OCI-LY1 (cell line): ENCODE results near the gene ACER3.

ENCODE experiments used
- H2AFZ ChIP-seq: fragments of 200-600 bp; sonication (generic), shearing (Covaris generic); 2 replicates; pipeline ENCODE4 v1.6.0; 2014; ENCODE audit warnings: antibody characterized with exemption, mild to moderate bottlenecking, low read length
- H3F3A ChIP-seq: fragments of 200-600 bp; sonication (generic), shearing (Covaris generic); 2 replicates; pipeline ENCODE4 v1.6.0; 2014; ENCODE audit warnings: mild to moderate bottlenecking, antibody characterized with exemption, low read length, moderate library complexity; ENCODE audit not compliant: insufficient read depth
- H3K27ac ChIP-seq: fragments of 200-600 bp; sonication (generic); 2 replicates; pipeline ENCODE4 v1.5.1; 2014; ENCODE audit warnings: low read length, mixed run types, mild to moderate bottlenecking, low read depth; ENCODE audit not compliant: poor library complexity, severe bottlenecking
- H3K27me3 ChIP-seq: fragments of 200-600 bp; sonication (generic); 2 replicates; pipeline ENCODE4 v1.6.0; 2014; ENCODE audit warnings: antibody characterized with exemption, mild to moderate bottlenecking, low read length, moderate library complexity; ENCODE audit not compliant: insufficient read depth
- H3K36me3 ChIP-seq: fragments of 200-600 bp; sonication (generic); 2 replicates; pipeline ENCODE4 v1.6.1; 2014; ENCODE audit warnings: mild to moderate bottlenecking, antibody characterized with exemption, low read length, moderate library complexity, mixed read lengths; ENCODE audit not compliant: insufficient read depth
- H3K4me1 ChIP-seq: fragments of 200-600 bp; sonication (generic); 2 replicates; pipeline ENCODE4 v1.5.1; 2014; ENCODE audit warnings: mild to moderate bottlenecking, low read length, moderate library complexity; ENCODE audit not compliant: insufficient read depth, severe bottlenecking
- H3K4me2 ChIP-seq: fragments of 200-600 bp; sonication (generic), shearing (Covaris generic); 2 replicates; pipeline ENCODE4 v1.6.1; 2014; ENCODE audit warnings: low read length
- H3K4me3 ChIP-seq: fragments of 200-600 bp; sonication (generic); 2 replicates; pipeline ENCODE4 v1.5.1; 2014; ENCODE audit warnings: low read length, low read depth, mild to moderate bottlenecking, mixed read lengths; ENCODE audit not compliant: poor library complexity, severe bottlenecking
- H3K79me2 ChIP-seq: fragments of 200-600 bp; shearing (Covaris generic); 2 replicates; pipeline ENCODE4 v1.6.1; 2016; ENCODE audit warnings: mixed run types, low read length, mixed read lengths; ENCODE audit not compliant: insufficient read depth
- H3K9ac ChIP-seq: fragments of 200-600 bp; sonication (generic), shearing (Covaris generic); 2 replicates; pipeline ENCODE4 v1.6.1; 2014; ENCODE audit warnings: mild to moderate bottlenecking, low read length, mixed read lengths
- H3K9me2 ChIP-seq: fragments of 200-600 bp; sonication (generic), shearing (Covaris generic); 2 replicates; pipeline ENCODE4 v1.6.1; 2014; ENCODE audit warnings: low read depth, mild to moderate bottlenecking, low read length, mixed read lengths
- H3K9me3 ChIP-seq: fragments of 200-600 bp; shearing (Covaris generic); 2 replicates; pipeline ENCODE4 v1.6.1; 2014; ENCODE audit warnings: low read length, mixed read lengths
- H4K20me1 ChIP-seq: fragments of 200-600 bp; sonication (generic), shearing (Covaris generic); 2 replicates; pipeline ENCODE4 v1.6.0; 2016; ENCODE audit warnings: mild to moderate bottlenecking, low read length; ENCODE audit not compliant: insufficient read depth
- CTCF ChIP-seq: fragments of 200-600 bp; sonication (generic), shearing (Covaris generic); IDR thresholded peaks from 2 replicates; pipeline ENCODE4 v1.5.1; 2017; ENCODE audit warnings: mild to moderate bottlenecking, antibody characterized with exemption, low read length, moderate library complexity, mixed read lengths
- EZH2 ChIP-seq: fragments of 200-600 bp; sonication (generic), shearing (Covaris generic); IDR thresholded peaks from 2 replicates; pipeline ENCODE4 v1.8.0; 2017; ENCODE audit warnings: borderline replicate concordance, mixed run types, mild to moderate bottlenecking, antibody characterized with exemption, low read length, moderate library complexity, mixed read lengths

Gene ACER3

GRCh38 chr11:76839311-76839710, 21.4 kb upstream of the ACER3 start:
- Histone ChIP-seq H3K4me3 (no peak overlapping the region), H4K20me1 (no peaks in the 10 kb centered on the region), H2AFZ (no peak overlapping the region), H3K9me2 (no peaks in the 10 kb centered on the region), H3K27me3 (no peaks in the 10 kb centered on the region), H3K4me2 (no peak overlapping the region), H3K9ac (no peak overlapping the region), H3K27ac (no peak overlapping the region), H3K79me2 (no peaks in the 10 kb centered on the region), H3K9me3 (no peaks in the 10 kb centered on the region), H3K4me1 (no peaks in the 10 kb centered on the region), H3F3A (no peaks in the 10 kb centered on the region), H3K36me3 (no peaks in the 10 kb centered on the region)
- TF ChIP-seq EZH2, result no peak
- no peak for TF ChIP-seq CTCF

- Histone ChIP-seq H3K27ac (no peak overlapping the region), H3K4me2 (no peak overlapping the region), H3K36me3 (no peaks in the 10 kb centered on the region), H3K4me3 (no peak overlapping the region), H3K4me1 (no peaks in the 10 kb centered on the region), H3F3A (no peaks in the 10 kb centered on the region), H3K27me3 (no peaks in the 10 kb centered on the region), H2AFZ (no peak overlapping the region), H3K79me2 (no peaks in the 10 kb centered on the region), H3K9ac (no peak overlapping the region), H3K9me3 (no peaks in the 10 kb centered on the region), H3K9me2 (no peaks in the 10 kb centered on the region), H4K20me1 (no peaks in the 10 kb centered on the region)
- no peak for TF ChIP-seq EZH2
- TF ChIP-seq CTCF, result no peak
These were observed 18.7 kb upstream of the ACER3 start for GRCh38 chr11:76841923-76842452.

- Histone ChIP-seq H3K4me3 (no peak overlapping the region), H3K4me1 (no peaks in the 10 kb centered on the region), H3K9ac (no peak overlapping the region), H3K79me2 (no peaks in the 10 kb centered on the region), H3K36me3 (no peaks in the 10 kb centered on the region), H4K20me1 (no peaks in the 10 kb centered on the region), H3K27me3 (no peaks in the 10 kb centered on the region), H3K4me2 (no peak overlapping the region), H3K9me3 (no peaks in the 10 kb centered on the region), H3F3A (no peaks in the 10 kb centered on the region), H2AFZ (no peak overlapping the region), H3K27ac (no peak overlapping the region), H3K9me2 (no peaks in the 10 kb centered on the region)
- no peak for TF ChIP-seq CTCF
These were observed 16.8 kb upstream of the ACER3 start for GRCh38 chr11:76843907-76844306.
